ENCODE data around the gene UPK3A. TPM values are rescaled to one million over a fixed set of nuclear protein-coding genes. Genes with fewer than 3 reads are reported as not detected.
A peak's percentile ranks its signal among the peaks of the same experiment; 100 is the strongest.

The UPK3A gene
- total and polyA plus RNA-seq, 2 of the 8 experiments (the other 6 are each of a cell fraction or from before 2014, with no cell fraction given): 0.35 to 1.7 TPM

DNA sequence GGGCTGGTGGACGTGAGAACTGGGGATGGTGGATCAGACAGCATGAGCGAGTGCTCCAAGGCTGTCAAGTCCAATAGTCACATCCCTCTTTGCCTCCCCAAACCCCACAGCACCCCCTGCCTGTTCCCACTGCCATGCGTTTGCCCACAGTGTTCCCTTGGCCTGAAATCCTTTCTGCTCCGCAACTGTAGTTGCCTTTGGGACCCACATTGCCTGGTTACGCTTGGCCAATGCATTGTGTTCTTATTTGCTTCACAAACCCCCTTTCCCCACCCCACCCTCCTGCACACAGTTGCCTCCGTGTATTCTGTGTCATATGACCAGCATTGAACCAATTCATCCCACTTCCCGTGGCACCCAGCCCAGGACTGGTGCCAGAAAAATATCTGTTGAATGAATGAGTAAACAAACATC lies 42.0 kb upstream of the UPK3A start:
- WGBS, 2 experiments (ENCODE audit: extremely low coverage in 1 of 2, insufficient coverage in 1 of 2, insufficient read length in 1 of 2, insufficient replicate concordance in 2 of 2, low coverage in 1 of 2, low lambda C conversion rate in 2 of 2, missing lambda C conversion rate in 1 of 2): 81% methylated on average over 7 of the region's 7 CpGs; no CpG with 5 or more reads in 1 of the 2 experiments
- no peak overlapping the region for H3K18ac ChIP-seq (ENCODE audit: extremely low read depth, low read length)
- TF ChIP-seq SP4 (IDR thresholded peaks at IDR 0.05; ENCODE audit: low read length) (no peak), EGR1 (IDR thresholded peaks at IDR 0.05; ENCODE audit: borderline replicate concordance, low read depth, low read length) (no peak), JUN (IDR thresholded peaks at IDR 0.05; ENCODE audit: low read depth, low read length) (no peak), CBX8 (IDR thresholded peaks at IDR 0.05; ENCODE audit: borderline replicate concordance, low read depth, low read length) (no peak), CREB1 (IDR thresholded peaks at IDR 0.05) (no peak), SUZ12 (IDR thresholded peaks at IDR 0.05; ENCODE audit: low read length) (no peak)
- TF ChIP-seq, protein P1, sequence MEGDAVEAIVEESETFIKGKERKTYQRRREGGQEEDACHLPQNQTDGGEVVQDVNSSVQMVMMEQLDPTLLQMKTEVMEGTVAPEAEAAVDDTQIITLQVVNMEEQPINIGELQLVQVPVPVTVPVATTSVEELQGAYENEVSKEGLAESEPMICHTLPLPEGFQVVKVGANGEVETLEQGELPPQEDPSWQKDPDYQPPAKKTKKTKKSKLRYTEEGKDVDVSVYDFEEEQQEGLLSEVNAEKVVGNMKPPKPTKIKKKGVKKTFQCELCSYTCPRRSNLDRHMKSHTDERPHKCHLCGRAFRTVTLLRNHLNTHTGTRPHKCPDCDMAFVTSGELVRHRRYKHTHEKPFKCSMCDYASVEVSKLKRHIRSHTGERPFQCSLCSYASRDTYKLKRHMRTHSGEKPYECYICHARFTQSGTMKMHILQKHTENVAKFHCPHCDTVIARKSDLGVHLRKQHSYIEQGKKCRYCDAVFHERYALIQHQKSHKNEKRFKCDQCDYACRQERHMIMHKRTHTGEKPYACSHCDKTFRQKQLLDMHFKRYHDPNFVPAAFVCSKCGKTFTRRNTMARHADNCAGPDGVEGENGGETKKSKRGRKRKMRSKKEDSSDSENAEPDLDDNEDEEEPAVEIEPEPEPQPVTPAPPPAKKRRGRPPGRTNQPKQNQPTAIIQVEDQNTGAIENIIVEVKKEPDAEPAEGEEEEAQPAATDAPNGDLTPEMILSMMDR (IDR thresholded peaks at IDR 0.05; ENCODE audit: control extremely low read depth in 1 of 3, insufficient read depth in 1 of 3, low read depth in 1 of 3, low read length in 3 of 3): peak; percentile 6 to 58 (median 41); a peak in 3 of 4 replicates
- TF ChIP-seq, protein P2, sequence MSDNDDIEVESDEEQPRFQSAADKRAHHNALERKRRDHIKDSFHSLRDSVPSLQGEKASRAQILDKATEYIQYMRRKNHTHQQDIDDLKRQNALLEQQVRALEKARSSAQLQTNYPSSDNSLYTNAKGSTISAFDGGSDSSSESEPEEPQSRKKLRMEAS (IDR thresholded peaks at IDR 0.05): no peak
- TF ChIP-seq, protein P3, sequence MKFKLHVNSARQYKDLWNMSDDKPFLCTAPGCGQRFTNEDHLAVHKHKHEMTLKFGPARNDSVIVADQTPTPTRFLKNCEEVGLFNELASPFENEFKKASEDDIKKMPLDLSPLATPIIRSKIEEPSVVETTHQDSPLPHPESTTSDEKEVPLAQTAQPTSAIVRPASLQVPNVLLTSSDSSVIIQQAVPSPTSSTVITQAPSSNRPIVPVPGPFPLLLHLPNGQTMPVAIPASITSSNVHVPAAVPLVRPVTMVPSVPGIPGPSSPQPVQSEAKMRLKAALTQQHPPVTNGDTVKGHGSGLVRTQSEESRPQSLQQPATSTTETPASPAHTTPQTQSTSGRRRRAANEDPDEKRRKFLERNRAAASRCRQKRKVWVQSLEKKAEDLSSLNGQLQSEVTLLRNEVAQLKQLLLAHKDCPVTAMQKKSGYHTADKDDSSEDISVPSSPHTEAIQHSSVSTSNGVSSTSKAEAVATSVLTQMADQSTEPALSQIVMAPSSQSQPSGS (IDR thresholded peaks at IDR 0.05; ENCODE audit: low read length): no peak

More for the DNA sequence above, 42.0 kb upstream of the UPK3A start:
- ChIA-PET CTCF (ENCODE audit: partially characterized antibody) (interaction anchor here (1.0 kb wide), 1 partner anchor 31 kb away, joined by 3 read pairs; no protein-coding TSS in a partner anchor), POLR2A (ENCODE audit: partially characterized antibody) (interaction anchor here (1.0 kb wide), 1 partner anchor 25 kb away, joined by 5 read pairs; no protein-coding TSS in a partner anchor)
- no peak overlapping the region for H3K14ac ChIP-seq (ENCODE audit: insufficient read length)
- no peak overlapping the region for H4K91ac ChIP-seq (replicated peaks; ENCODE audit: insufficient read length, low read length)
- H3K23ac ChIP-seq (ENCODE audit: insufficient read length): no peak overlapping the region
- no peak for DNase-seq (ENCODE audit: low read depth in 1 of 2, low spot score in 2 of 2)
- peaks cover 4% of the 10 kb centered on the region in 2 experiments for H4K20me1 ChIP-seq (replicated peaks in 1 of 2; ENCODE audit: control insufficient read depth in 1 of 2, insufficient read depth in 2 of 2, low read length in 2 of 2)
- H3K4ac ChIP-seq (replicated peaks; ENCODE audit: insufficient read length, low read depth, low read length): no peak overlapping the region
- no peak overlapping the region for H2BK20ac ChIP-seq (ENCODE audit: low read length)
- H2AK5ac ChIP-seq (ENCODE audit: low read depth, low read length): no peak overlapping the region
- H3K4me3 ChIP-seq (ENCODE audit: extremely low read depth in 1 of 4, insufficient read depth in 2 of 4, low read depth in 3 of 4, low read length in 4 of 4): no peak overlapping the region
- no peak overlapping the region for H2BK120ac ChIP-seq (replicated peaks; ENCODE audit: low read depth, low read length)
- no peak overlapping the region for H2BK15ac ChIP-seq (ENCODE audit: low read length)
- H3K9me3 ChIP-seq (ENCODE audit: insufficient read depth in 2 of 2, low read depth in 1 of 2, low read length in 1 of 2): no peaks in the 10 kb centered on the region
- FAIRE-seq: no peak
- no peak overlapping the region for H2AFZ ChIP-seq (ENCODE audit: low read length)
- H3K56ac ChIP-seq (replicated peaks; ENCODE audit: insufficient read length, low read depth, low read length): no peak overlapping the region
- no peak overlapping the region for H2BK5ac ChIP-seq (ENCODE audit: low read depth, low read length)
- no peak overlapping the region for H4K8ac ChIP-seq (ENCODE audit: extremely low read depth, insufficient read depth, low read length)
- no peak overlapping the region for H3K9ac ChIP-seq (replicated peaks in 1 of 4; ENCODE audit: extremely low read depth in 1 of 4, low read depth in 3 of 4, low read length in 3 of 4)
- H4K5ac ChIP-seq (ENCODE audit: insufficient read length, low read depth, low read length): no peak overlapping the region
- no peaks in the 10 kb centered on the region; a peak in 1 of 4 replicates for H3K79me2 ChIP-seq (ENCODE audit: control insufficient read depth in 1 of 2, insufficient read depth in 2 of 2, low read length in 2 of 2)
- no peak overlapping the region for H3K4me2 ChIP-seq (ENCODE audit: insufficient read depth in 1 of 2, low read depth in 2 of 2, low read length in 2 of 2)
- no peaks in the 10 kb centered on the region; the same call in 1 of the 2 replicates for H3K79me1 ChIP-seq (ENCODE audit: low read depth, low read length)
- no peak overlapping the region for H3K27ac ChIP-seq (ENCODE audit: low read depth, low read length)
- H3K4me1 ChIP-seq (replicated peaks in 1 of 4; ENCODE audit: control insufficient read depth in 3 of 4, insufficient read depth in 4 of 4, low read length in 3 of 4): peaks cover 3 to 19% (median 15%) of the 10 kb centered on the region in 4 experiments; a peak in 6 of 7 replicates
- H3K36me3 ChIP-seq (ENCODE audit: control insufficient read depth in 2 of 4, insufficient read depth in 4 of 4, low read length in 3 of 4): no peaks in the 10 kb centered on the region
- H3K27me3 ChIP-seq (replicated peaks in 1 of 4; ENCODE audit: control insufficient read depth in 3 of 4, extremely low read depth in 1 of 4, insufficient read depth in 3 of 4, low read length in 3 of 4): peaks cover 0 to 7% (median 3%) of the 10 kb centered on the region in 4 experiments; a peak in 4 of 7 replicates
- H2BK12ac ChIP-seq (ENCODE audit: low read depth, low read length): 0 out of 2 replicates have a peak overlapping the region, but pooled peaks have one; percentile 0
- H3K23me2 ChIP-seq (ENCODE audit: low read depth, low read length): peaks cover 11% of the 10 kb centered on the region
